Peyer's patch (tissue), 4 donors: ENCODE data around the gene MFF.

Experiments
- CTCF ChIP-seq, 6 experiments: fragments of 450-650 bp in 4 of 6; fragments of 200-600 bp in 2 of 6; sonication (generic) in 1 of 6; IDR thresholded peaks; one replicate each; pipeline ENCODE4 v1.5.1; 2017 to 2019; ENCODE audit warnings: antibody characterized with exemption in 6 of 6, mild to moderate bottlenecking in 3 of 6, moderate library complexity in 1 of 6
- POLR2A ChIP-seq, 2 donors: fragments of 450-650 bp; IDR thresholded peaks; one replicate each; pipeline ENCODE4 v1.5.1; 2017; ENCODE audit warnings: antibody characterized with exemption in 2 of 2, mild to moderate bottlenecking in 2 of 2, moderate library complexity in 2 of 2

GRCh38 chr2:227296671-227297405, 28.2 kb upstream of the MFF start:
- TF ChIP-seq POLR2A (IDR thresholded peaks at IDR 0.05): no peak
- no peak for TF ChIP-seq CTCF (IDR thresholded peaks at IDR 0.05)
